Trophoblast cell (in vitro differentiated cells and primary cell): ENCODE data around the gene KIAA0232.

Experiments used
- DNase-seq, 2 donors: peaks; one replicate each; pipeline ENCODE4 v3.0.0-alpha.2; 2016
- H2AFZ ChIP-seq: 2 replicates; pipeline ENCODE4 v1.6.1; 2013; ENCODE audit warnings: low read length, moderate library complexity, mild to moderate bottlenecking; ENCODE audit not compliant: insufficient read depth, poor library complexity
- H2AK5ac ChIP-seq: 2 replicates; pipeline ENCODE4 v1.6.1; 2013; ENCODE audit warnings: mild to moderate bottlenecking, low read length
- H2BK120ac ChIP-seq: 2 replicates; pipeline ENCODE4 v1.6.1; 2013; ENCODE audit warnings: low read length, mild to moderate bottlenecking, moderate library complexity; ENCODE audit not compliant: insufficient read depth, poor library complexity
- H2BK12ac ChIP-seq: 2 replicates; pipeline ENCODE4 v1.6.1; 2013; ENCODE audit warnings: mild to moderate bottlenecking, low read length, moderate library complexity
- H2BK5ac ChIP-seq: 2 replicates; pipeline ENCODE4 v1.6.1; 2013; ENCODE audit warnings: low read length, low read depth, moderate library complexity, mild to moderate bottlenecking; ENCODE audit not compliant: poor library complexity
- H3K14ac ChIP-seq: 2 replicates; pipeline ENCODE4 v1.6.1; 2013; ENCODE audit warnings: mild to moderate bottlenecking, low read length
- H3K18ac ChIP-seq: 2 replicates; pipeline ENCODE4 v1.6.1; 2013; ENCODE audit warnings: mild to moderate bottlenecking, low read length
- H3K23ac ChIP-seq: 2 replicates; pipeline ENCODE4 v1.6.1; 2013; ENCODE audit warnings: low read length
- H3K27ac ChIP-seq: 2 replicates; pipeline ENCODE4 v1.5.1; 2013; ENCODE audit warnings: low read depth, mild to moderate bottlenecking, inconsistent platforms, low read length, moderate library complexity
- H3K27me3 ChIP-seq: 2 replicates; pipeline ENCODE4 v1.6.1; 2013; ENCODE audit warnings: inconsistent platforms, mild to moderate bottlenecking, low read length, moderate library complexity; ENCODE audit not compliant: insufficient read depth
- H3K36me3 ChIP-seq, 2 experiments: 1 replicate in 1 of 2; 2 replicates in 1 of 2; pipeline ENCODE4 v1.6.1; 2013; ENCODE audit warnings: low read length in 2 of 2, mild to moderate bottlenecking in 2 of 2, moderate library complexity in 1 of 2; ENCODE audit not compliant: insufficient read depth in 2 of 2, control insufficient read depth in 1 of 2
- H3K4ac ChIP-seq: 2 replicates; pipeline ENCODE4 v1.6.1; 2013; ENCODE audit warnings: low read depth, mild to moderate bottlenecking, low read length, moderate library complexity
- H3K4me1 ChIP-seq, 2 experiments: 1 replicate in 1 of 2; 2 replicates in 1 of 2; pipeline ENCODE4 v1.6.1; 2013; ENCODE audit warnings: low read length in 2 of 2, mild to moderate bottlenecking in 2 of 2, moderate library complexity in 1 of 2; ENCODE audit not compliant: insufficient read depth in 2 of 2, control insufficient read depth in 1 of 2
- H3K4me2 ChIP-seq: 2 replicates; pipeline ENCODE4 v1.6.1; 2013; ENCODE audit warnings: inconsistent platforms, mild to moderate bottlenecking, low read length, moderate library complexity
- H3K4me3 ChIP-seq: 2 replicates; pipeline ENCODE4 v1.5.1; 2013; ENCODE audit warnings: mild to moderate bottlenecking, low read depth, low read length, inconsistent platforms
- H3K79me1 ChIP-seq: one replicate; pipeline ENCODE4 v1.6.1; 2013; ENCODE audit warnings: low read length
- H3K79me2 ChIP-seq: 2 replicates; pipeline ENCODE4 v1.6.1; 2013; ENCODE audit warnings: low read length, mild to moderate bottlenecking; ENCODE audit not compliant: control insufficient read depth, insufficient read depth, poor library complexity
- H3K9ac ChIP-seq: 2 replicates; pipeline ENCODE4 v1.6.1; 2013; ENCODE audit warnings: mild to moderate bottlenecking, low read length
- H3K9me3 ChIP-seq: 2 replicates; pipeline ENCODE4 v1.6.1; 2013; ENCODE audit warnings: low read depth, mild to moderate bottlenecking, control low read depth, inconsistent platforms, low read length; ENCODE audit not compliant: insufficient read depth
- H4K12ac ChIP-seq: 2 replicates; pipeline ENCODE4 v1.6.1; 2013; ENCODE audit warnings: low read depth, mild to moderate bottlenecking, low read length, moderate library complexity
- H4K8ac ChIP-seq: 2 replicates; pipeline ENCODE4 v1.6.1; 2013; ENCODE audit warnings: low read depth, mild to moderate bottlenecking, low read length, moderate library complexity
- H4K91ac ChIP-seq: one replicate; pipeline ENCODE4 v1.6.1; 2013; ENCODE audit warnings: low read depth, mild to moderate bottlenecking, low read length, moderate library complexity
- WGBS: extraction: QIAGEN DNeasy Blood & Tissue Kit; methylation state at CpG from one replicate; pipeline ENCODE4 v1.1.7; 2013; ENCODE audit warnings: missing lambda C conversion rate; ENCODE audit not compliant: insufficient read length, insufficient coverage; ENCODE audit errors: extremely low coverage; 5-methylcytosine and 5-hydroxymethylcytosine counted together

Gene KIAA0232

DNA sequence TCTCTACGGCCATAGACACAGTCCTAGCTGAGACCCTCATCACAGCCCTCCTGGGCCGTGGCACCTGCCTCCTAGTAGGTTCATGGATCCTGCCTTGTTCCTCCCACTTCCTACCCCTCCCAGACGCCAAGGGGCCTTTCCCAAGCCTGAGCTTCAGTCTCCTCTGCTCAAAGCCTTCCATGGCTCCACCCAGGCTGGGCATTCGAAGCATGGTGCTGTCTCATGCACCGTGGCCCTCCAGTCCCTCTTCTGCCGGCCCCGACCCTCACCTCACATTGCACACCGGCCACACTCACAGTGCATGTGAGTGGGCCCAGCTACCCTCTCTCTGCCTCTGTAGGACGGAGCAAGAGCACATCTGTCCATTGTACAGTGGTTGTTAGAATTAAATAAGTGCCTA is 21.7 kb upstream of the KIAA0232 start:
- no peak overlapping the region for H3K4ac ChIP-seq
- no peak overlapping the region for H3K18ac ChIP-seq
- H3K4me2 ChIP-seq, result no peak overlapping the region
- no peaks in the 10 kb centered on the region for H3K79me1 ChIP-seq
- H4K91ac ChIP-seq, result no peak overlapping the region
- H3K27me3 ChIP-seq, result no peaks in the 10 kb centered on the region
- H2BK120ac ChIP-seq, result no peak overlapping the region
- H4K12ac ChIP-seq, result no peak overlapping the region
- H3K27ac ChIP-seq, result no peak overlapping the region
- no peak overlapping the region for H4K8ac ChIP-seq
- no peak overlapping the region for H3K4me3 ChIP-seq
- no peak overlapping the region for H2AFZ ChIP-seq
- no CpG with 5 or more reads among the region's 9 CpGs for WGBS
- peaks cover 0 to 10% of the 10 kb centered on the region in 2 experiments for H3K4me1 ChIP-seq
- H3K14ac ChIP-seq, result no peak overlapping the region
- no peak overlapping the region for H3K9ac ChIP-seq
- H2AK5ac ChIP-seq, result no peak overlapping the region
- H3K36me3 ChIP-seq, result no peaks in the 10 kb centered on the region
- DNase-seq, result no peak
- no peak overlapping the region for H3K23ac ChIP-seq
- no peaks in the 10 kb centered on the region for H3K9me3 ChIP-seq
- no peak overlapping the region for H2BK12ac ChIP-seq
- no peaks in the 10 kb centered on the region for H3K79me2 ChIP-seq
- H2BK5ac ChIP-seq, result no peak overlapping the region

DNA sequence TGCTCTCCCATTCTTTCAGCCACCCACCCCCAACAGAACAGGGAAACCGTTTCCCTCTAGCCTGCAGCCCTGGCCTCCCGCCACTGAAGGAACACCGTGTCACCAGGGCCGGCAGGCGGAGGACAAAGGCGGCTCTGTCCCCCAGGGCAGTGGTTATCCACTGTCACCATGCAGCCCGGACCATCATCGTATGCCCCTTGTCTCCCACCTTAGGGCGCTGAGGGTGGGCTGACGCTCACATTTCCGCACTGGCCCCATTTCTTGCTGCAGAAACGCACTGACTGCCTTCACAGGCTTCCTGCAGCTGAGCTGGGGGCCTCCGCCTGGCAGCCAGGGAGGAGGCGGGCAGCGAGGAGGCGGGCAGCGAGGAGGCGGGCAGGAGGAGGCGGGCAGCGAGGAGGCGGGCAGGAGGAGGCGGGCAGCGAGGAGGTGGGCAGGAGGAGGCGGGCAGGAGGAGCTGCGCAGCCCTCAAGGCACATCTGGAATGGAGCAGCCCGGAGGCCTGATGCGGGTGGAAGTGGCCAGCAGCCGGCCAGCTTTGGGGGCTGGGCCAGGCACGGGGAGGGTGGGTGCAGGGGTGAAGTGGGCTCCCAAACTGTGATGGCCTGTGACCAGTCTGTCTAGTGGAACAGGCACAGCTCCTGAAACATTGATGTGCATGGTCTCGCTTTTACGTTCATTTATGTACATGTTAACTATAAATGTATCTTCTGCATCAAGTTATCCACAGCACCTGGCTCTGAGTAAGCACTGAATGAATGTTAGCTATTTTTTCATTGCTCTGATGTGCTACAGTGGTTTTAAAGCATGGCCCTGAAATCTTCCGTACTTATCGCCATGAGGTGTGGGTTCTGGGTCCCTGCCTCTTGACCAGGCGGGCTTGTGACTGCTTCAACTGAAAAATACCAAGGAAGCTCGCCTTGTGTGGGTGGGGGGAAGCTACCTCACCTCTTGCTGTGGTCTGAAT is 20.6 kb upstream of the KIAA0232 start:
- no peaks in the 10 kb centered on the region for H3K9me3 ChIP-seq
- H4K12ac ChIP-seq, result no peak overlapping the region
- no peak overlapping the region for H3K23ac ChIP-seq
- no peak overlapping the region for H2AK5ac ChIP-seq
- no peak overlapping the region for H2BK5ac ChIP-seq
- H3K4ac ChIP-seq, result no peak overlapping the region
- no peak overlapping the region for H4K8ac ChIP-seq
- H2AFZ ChIP-seq, result no peak overlapping the region
- no peak overlapping the region for H3K18ac ChIP-seq
- peaks cover 0 to 10% of the 10 kb centered on the region in 2 experiments for H3K4me1 ChIP-seq
- H4K91ac ChIP-seq, result peak overlapping the region; percentile 11
- whole genome bisulfite sequencing, result no CpG with 5 or more reads among the region's 35 CpGs
- no peak overlapping the region for H3K9ac ChIP-seq
- DNase-seq, result peak; percentile 66 to 89
- H3K14ac ChIP-seq, result no peak overlapping the region
- no peak overlapping the region for H3K27ac ChIP-seq
- no peaks in the 10 kb centered on the region for H3K36me3 ChIP-seq
- no peak overlapping the region for H3K4me3 ChIP-seq
- H3K27me3 ChIP-seq, result no peaks in the 10 kb centered on the region
- no peak overlapping the region for H2BK12ac ChIP-seq
- H2BK120ac ChIP-seq, result no peak overlapping the region
- H3K4me2 ChIP-seq, result no peak overlapping the region
- no peaks in the 10 kb centered on the region for H3K79me1 ChIP-seq
- no peaks in the 10 kb centered on the region for H3K79me2 ChIP-seq

- Histone ChIP-seq H4K91ac (no peak overlapping the region), H3K9ac (no peak overlapping the region), H3K14ac (no peak overlapping the region), H2AK5ac (no peak overlapping the region), H4K8ac (no peak overlapping the region), H3K4me3 (peak overlapping the region; percentile 6), H4K12ac (no peak overlapping the region), H3K9me3 (no peaks in the 10 kb centered on the region), H3K23ac (peak overlapping the region; percentile 17), H3K36me3 (no peaks in the 10 kb centered on the region), H2BK5ac (no peak overlapping the region), H3K27me3 (no peaks in the 10 kb centered on the region), H2BK120ac (no peak overlapping the region), H3K79me1 (no peaks in the 10 kb centered on the region), H3K18ac (peak overlapping the region; percentile 22), H3K27ac (no peak overlapping the region), H2BK12ac (no peak overlapping the region), H3K4me1 (peaks cover 3 to 12% of the 10 kb centered on the region in 2 experiments), H3K4ac (no peak overlapping the region), H3K79me2 (no peaks in the 10 kb centered on the region), H2AFZ (no peak overlapping the region), H3K4me2 (no peak overlapping the region)
- WGBS, result no CpG with 5 or more reads among the region's 16 CpGs
- DNase-seq, result peak; percentile 92 to 99
These were observed 19.1 kb upstream of the KIAA0232 start for GRCh38 chr4:6763330-6763851.

DNA sequence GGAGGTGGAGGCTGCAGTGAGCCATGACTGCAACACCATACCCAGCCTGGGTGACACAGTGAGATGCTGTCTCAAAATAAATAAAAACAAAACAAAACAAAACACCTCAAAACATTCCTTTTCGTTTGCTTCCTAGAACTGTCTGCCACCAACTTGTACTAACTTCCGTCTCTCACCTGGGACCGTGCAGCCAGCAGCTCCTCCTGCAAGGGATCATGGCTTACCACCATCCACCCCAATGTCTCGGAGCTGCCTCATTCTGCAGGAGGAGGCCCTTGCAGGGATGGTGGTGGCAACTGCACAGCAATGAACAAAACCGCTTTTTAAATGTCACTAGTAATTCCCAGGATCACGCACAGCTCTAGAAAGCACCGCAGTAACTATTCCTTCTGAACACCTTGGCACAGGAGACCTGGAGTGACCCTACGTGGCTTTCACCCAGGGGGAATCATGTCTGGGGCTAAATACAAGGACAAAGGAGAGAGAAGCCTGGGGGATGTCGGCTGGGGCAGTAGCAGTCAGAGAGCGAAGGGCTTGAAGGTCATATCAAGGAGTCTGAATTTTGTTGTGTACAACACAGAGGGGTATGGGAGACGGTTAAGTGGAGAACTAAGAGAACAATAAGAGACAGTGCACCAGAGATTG is 17.4 kb upstream of the KIAA0232 start:
- Histone ChIP-seq H3K4me1 (peaks cover 6% of the 10 kb centered on the region in 2 experiments), H2AFZ (no peak overlapping the region), H3K79me2 (no peaks in the 10 kb centered on the region), H3K9ac (no peak overlapping the region), H3K4ac (no peak overlapping the region), H4K8ac (no peak overlapping the region), H3K27ac (no peak overlapping the region), H3K27me3 (no peaks in the 10 kb centered on the region), H3K18ac (no peak overlapping the region), H3K9me3 (no peaks in the 10 kb centered on the region), H3K79me1 (no peaks in the 10 kb centered on the region), H3K4me3 (no peak overlapping the region), H3K4me2 (no peak overlapping the region), H2BK120ac (no peak overlapping the region), H2BK12ac (no peak overlapping the region), H2BK5ac (no peak overlapping the region), H4K91ac (no peak overlapping the region), H3K36me3 (no peaks in the 10 kb centered on the region), H2AK5ac (no peak overlapping the region), H3K14ac (no peak overlapping the region), H3K23ac (no peak overlapping the region), H4K12ac (no peak overlapping the region)
- no peak for DNase-seq
- no CpG with 5 or more reads among the region's 11 CpGs for WGBS
